Subcutaneous adipose tissue (tissue), 4 donors: ENCODE measurements around the gene ADORA1. TPM values are rescaled to one million over a fixed set of nuclear protein-coding genes. Genes with fewer than 3 reads are reported as not detected.

ENCODE experiments used
- total RNA-seq, 4 donors: library from RNA; depleted of rRNA; stranded (reverse); fragments of >200 nt; gene quantifications; one replicate each; pipeline ENCODE4 v1.1.0, GENCODE V29; 2016
- TF ChIP-seq, protein P1 (sequence below): fragments of 450-650 bp; IDR thresholded peaks from one replicate; pipeline ENCODE4 v1.5.1; 2016; ENCODE audit warnings: low read depth, mild to moderate bottlenecking, control low read depth, antibody characterized with exemption, moderate library complexity

Gene ADORA1
- total RNA-seq, 4 donors from 2014 or later = 0.33 to 8.3 (median 0.90) TPM

DNA sequence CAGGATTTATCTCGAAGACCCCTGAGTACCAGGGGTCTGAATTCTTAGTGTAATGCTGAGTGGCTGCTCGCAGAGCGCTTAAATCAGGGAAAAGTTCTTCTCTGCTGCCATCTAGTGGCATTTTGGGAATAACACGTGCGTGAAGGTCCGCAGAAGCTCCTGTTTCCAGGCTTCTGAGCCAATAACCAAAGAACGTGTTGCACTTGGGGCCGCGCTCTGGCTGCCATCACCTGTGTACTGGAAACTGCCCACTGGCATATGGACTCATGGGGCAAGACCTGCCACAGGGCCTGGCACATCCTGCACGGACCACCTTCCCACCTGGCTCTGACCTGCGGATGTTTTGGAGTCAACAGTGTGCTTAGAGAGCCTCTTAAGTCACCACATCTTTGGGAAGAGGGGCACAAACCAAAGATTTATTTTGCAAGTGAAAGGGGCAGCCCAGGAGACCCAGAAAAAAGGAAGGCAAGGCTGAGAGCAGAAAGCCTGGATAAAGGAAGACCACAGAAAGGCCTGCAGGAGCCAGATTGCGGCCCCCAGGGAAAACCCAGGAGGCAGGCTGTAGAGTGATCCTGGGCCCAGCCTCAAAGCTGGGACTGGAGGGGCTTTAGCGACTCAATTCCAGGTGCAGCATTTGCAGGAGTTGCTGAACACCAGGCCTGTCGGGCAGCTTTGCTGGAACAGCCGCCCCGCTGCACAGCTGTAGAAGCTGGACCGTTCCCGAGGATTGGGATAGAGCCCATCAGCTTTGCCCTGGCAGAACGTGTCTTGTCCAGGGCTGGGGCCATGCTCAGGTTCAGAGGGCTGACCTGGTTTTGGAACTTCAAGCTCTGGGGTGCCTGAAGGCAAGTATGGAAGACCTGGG is 89.0 kb downstream of the ADORA1 start:
- TF ChIP-seq, protein P1, sequence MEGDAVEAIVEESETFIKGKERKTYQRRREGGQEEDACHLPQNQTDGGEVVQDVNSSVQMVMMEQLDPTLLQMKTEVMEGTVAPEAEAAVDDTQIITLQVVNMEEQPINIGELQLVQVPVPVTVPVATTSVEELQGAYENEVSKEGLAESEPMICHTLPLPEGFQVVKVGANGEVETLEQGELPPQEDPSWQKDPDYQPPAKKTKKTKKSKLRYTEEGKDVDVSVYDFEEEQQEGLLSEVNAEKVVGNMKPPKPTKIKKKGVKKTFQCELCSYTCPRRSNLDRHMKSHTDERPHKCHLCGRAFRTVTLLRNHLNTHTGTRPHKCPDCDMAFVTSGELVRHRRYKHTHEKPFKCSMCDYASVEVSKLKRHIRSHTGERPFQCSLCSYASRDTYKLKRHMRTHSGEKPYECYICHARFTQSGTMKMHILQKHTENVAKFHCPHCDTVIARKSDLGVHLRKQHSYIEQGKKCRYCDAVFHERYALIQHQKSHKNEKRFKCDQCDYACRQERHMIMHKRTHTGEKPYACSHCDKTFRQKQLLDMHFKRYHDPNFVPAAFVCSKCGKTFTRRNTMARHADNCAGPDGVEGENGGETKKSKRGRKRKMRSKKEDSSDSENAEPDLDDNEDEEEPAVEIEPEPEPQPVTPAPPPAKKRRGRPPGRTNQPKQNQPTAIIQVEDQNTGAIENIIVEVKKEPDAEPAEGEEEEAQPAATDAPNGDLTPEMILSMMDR = no peak

Other genes with a start within 250 kb of the ADORA1 start
- gene RABIF, start 238.6 kb upstream of the ADORA1 start, total RNA-seq = 1 to 10 TPM; 1.9 to 8.5 (median 4.4) TPM
- gene KLHL12, start 200.5 kb upstream of the ADORA1 start, total RNA-seq = 10 to 100 TPM; 18.1 to 25.3 (median 22.2) TPM
- 100 to 1,000 TPM in 2 of 4 donors, 10 to 100 TPM in 2; 95.8 to 124 (median 103) TPM for gene ADIPOR1, start 169.4 kb upstream of the ADORA1 start, total RNA-seq
- gene CYB5R1, start 160.5 kb upstream of the ADORA1 start, total RNA-seq = 10 to 100 TPM; 40.6 to 51.2 (median 46.8) TPM
- 10 to 100 TPM; 51.2 to 79.6 (median 62.6) TPM for gene TMEM183A, start 120.4 kb upstream of the ADORA1 start, total RNA-seq
- under 1 TPM in 3 of 4 donors, not detected in 1; 0.16 to 0.19 (median 0.17) TPM for gene PPFIA4, start 101.2 kb upstream of the ADORA1 start, total RNA-seq
- not detected for gene MYOG, start 41.7 kb upstream of the ADORA1 start, total RNA-seq
- gene MYBPH, start 48.1 kb downstream of the ADORA1 start, total RNA-seq = not detected
- 100 to 1,000 TPM in 1 of 4 donors, 10 to 100 TPM in 2, 1 to 10 TPM in 1; 7.3 to 625 (median 33.2) TPM for gene CHI3L1, start 59.0 kb downstream of the ADORA1 start, total RNA-seq
- 100 to 1,000 TPM in 1 of 4 donors, 10 to 100 TPM in 1, 1 to 10 TPM in 1, under 1 TPM in 1; 0.49 to 244 (median 5.6) TPM for gene CHIT1, start 101.9 kb downstream of the ADORA1 start, total RNA-seq
- 100 to 1,000 TPM in 1 of 4 donors, 10 to 100 TPM in 3; 68.5 to 121 (median 80.4) TPM for gene BTG2, start 177.8 kb downstream of the ADORA1 start, total RNA-seq
- 100 to 1,000 TPM in 1 of 4 donors, 10 to 100 TPM in 3; 39.6 to 164 (median 67.1) TPM for gene FMOD, start 223.4 kb downstream of the ADORA1 start, total RNA-seq